PC-3 (cell line): ENCODE measurements around the gene TAF3. TPM values are rescaled to one million over a fixed set of nuclear protein-coding genes. Genes with fewer than 3 reads are reported as not detected.

Experiments
- ATAC-seq: fragments of 200-7000 bp; cut with Tn5 transposase; 2 replicates; pipeline ENCODE4 v1.9.1; 2020; ENCODE audit warnings: mild to moderate bottlenecking, moderate library complexity
- BruUV-seq: library from RNA; stranded (reverse); fragments of 400-500 nt; replicated peaks from 2 replicates; lab custom pipeline; 2021; lab: Mats Ljungman, UMichigan
- CTCF ChIA-PET: fragments of 300-600 bp; sonication (Branson Sonifier 250); formaldehyde crosslinking; loops from one replicate; lab custom pipeline; 2022; ENCODE audit warnings: antibody characterized with exemption; lab: Charles Lee
- POLR2A ChIA-PET: fragments of 300-600 bp; sonication (Branson Sonifier 250); formaldehyde crosslinking; loops from one replicate; lab custom pipeline; 2022; ENCODE audit warnings: antibody characterized with exemption; ENCODE audit not compliant: unreplicated experiment; lab: Charles Lee
- DNase-seq: peaks from one replicate; pipeline ENCODE4 v3.0.0-alpha.2; 2015
- H2AFZ ChIP-seq: fragments of 300-600 bp; sonication (generic); 2 replicates; pipeline ENCODE4 v1.6.0; 2016; ENCODE audit warnings: antibody characterized with exemption, low read length
- H3F3A ChIP-seq: fragments of 300-600 bp; sonication (generic); one replicate; pipeline ENCODE4 v1.6.0; 2017; ENCODE audit warnings: antibody characterized with exemption, low read length, control low read depth, mild to moderate bottlenecking; ENCODE audit not compliant: unreplicated experiment
- H3K27ac ChIP-seq: fragments of 300-600 bp; sonication (generic); 2 replicates; pipeline ENCODE4 v1.5.1; 2016; ENCODE audit warnings: mild to moderate bottlenecking, low read length
- H3K27me3 ChIP-seq: fragments of 300-600 bp; sonication (generic); 2 replicates; pipeline ENCODE4 v1.6.1; 2016; ENCODE audit warnings: low read length, mixed read lengths
- H3K36me3 ChIP-seq: fragments of 300-600 bp; sonication (generic); 2 replicates; pipeline ENCODE4 v1.6.1; 2016; ENCODE audit warnings: low read depth, mixed run types, low read length, mixed read lengths
- H3K4me1 ChIP-seq: fragments of 300-600 bp; sonication (generic); 2 replicates; pipeline ENCODE4 v1.5.1; 2016; ENCODE audit warnings: low read length; ENCODE audit not compliant: insufficient read depth
- H3K4me2 ChIP-seq: fragments of 300-600 bp; sonication (generic); 2 replicates; pipeline ENCODE4 v1.6.0; 2016; ENCODE audit warnings: low read length
- H3K4me3 ChIP-seq: fragments of 300-600 bp; sonication (generic); 2 replicates; pipeline ENCODE4 v1.5.1; 2016; ENCODE audit warnings: mild to moderate bottlenecking, low read length, mixed read lengths
- H3K79me2 ChIP-seq: fragments of 300-600 bp; sonication (generic); 2 replicates; pipeline ENCODE4 v1.6.1; 2017; ENCODE audit warnings: low read length, mixed read lengths
- H3K9ac ChIP-seq: fragments of 300-600 bp; sonication (generic); 2 replicates; pipeline ENCODE4 v1.6.0; 2016; ENCODE audit warnings: mild to moderate bottlenecking, low read length
- H3K9me2 ChIP-seq: fragments of 300-600 bp; sonication (generic); replicated peaks from 2 replicates; pipeline ENCODE4 v1.6.1; 2016; ENCODE audit warnings: mixed run types, low read length, mixed read lengths
- H3K9me3 ChIP-seq: fragments of 300-600 bp; sonication (generic); 2 replicates; pipeline ENCODE4 v1.6.1; 2016; ENCODE audit warnings: low read length, mixed read lengths
- H4K20me1 ChIP-seq: fragments of 300-600 bp; sonication (generic); 2 replicates; pipeline ENCODE4 v1.6.1; 2016; ENCODE audit warnings: low read length, mixed read lengths
- CTCF ChIP-seq: fragments of 300-600 bp; sonication (generic); conservative IDR thresholded peaks from 2 replicates; pipeline ENCODE4 v1.5.1; 2017; ENCODE audit warnings: antibody characterized with exemption, low read depth, mild to moderate bottlenecking, low read length
- EZH2 ChIP-seq: fragments of 300-600 bp; sonication (generic); IDR thresholded peaks from one replicate; pipeline ENCODE4 v1.6.1; 2017; ENCODE audit warnings: antibody characterized with exemption, mild to moderate bottlenecking, low read length; ENCODE audit not compliant: unreplicated experiment
- EZH2phosphoT487 ChIP-seq: fragments of 300-600 bp; sonication (generic); IDR thresholded peaks from 2 replicates; pipeline ENCODE4 v1.6.1; 2018; ENCODE audit warnings: mild to moderate bottlenecking, antibody characterized with exemption, low read length, borderline replicate concordance
- intact Hi-C: fragments of 100-400 bp; cut with micrococcal nuclease; formaldehyde crosslinking; loops from 2 replicates; pipeline ENCODE4 v1.9.0; 2023
- total RNA-seq: library from RNA; depleted of rRNA; stranded (reverse); fragments of >200 nt; gene quantifications from 2 replicates; pipeline ENCODE4 v1.2.3, GENCODE V29; 2014

TAF3 gene
- total RNA-seq, 1 experiment from 2014 or later: 2.0 TPM

GRCh38 chr10:7794251-7795026, 23.9 kb upstream of the TAF3 start:
- H4K20me1 ChIP-seq: peaks cover 37% of the 10 kb centered on the region
- intact Hi-C loops: no loop called here
- CTCF ChIA-PET: no interaction called here

GRCh38 chr10:7795605-7796004, 22.7 kb upstream of the TAF3 start:
- ChIA-PET POLR2A (no interaction called here), CTCF (no interaction called here)
- no peak overlapping the region for H3K27ac ChIP-seq
- no TSS peak for BruUV-seq
- peaks cover 19% of the 10 kb centered on the region for H3K4me1 ChIP-seq
- no peak for TF ChIP-seq EZH2
- TF ChIP-seq CTCF: no peak
- no peak for TF ChIP-seq EZH2phosphoT487
- no peaks in the 10 kb centered on the region for H3K9me3 ChIP-seq
- H3K36me3 ChIP-seq: peaks cover 10% of the 10 kb centered on the region
- no peaks in the 10 kb centered on the region for H3F3A ChIP-seq
- H2AFZ ChIP-seq: no peak overlapping the region
- H3K27me3 ChIP-seq: no peaks in the 10 kb centered on the region
- H4K20me1 ChIP-seq: peaks cover 28% of the 10 kb centered on the region; the same call in 1 of the 2 replicates
- no peak overlapping the region for H3K4me2 ChIP-seq
- H3K79me2 ChIP-seq: peaks cover 57% of the 10 kb centered on the region
- H3K9ac ChIP-seq: no peak overlapping the region
- DNase-seq (no peak), ATAC-seq (no peak)
- no peak overlapping the region for H3K4me3 ChIP-seq
- intact Hi-C loops: no loop called here
- H3K9me2 ChIP-seq: no peaks in the 10 kb centered on the region

More at GRCh38 chr10:7794251-7795026, 23.9 kb upstream of the TAF3 start:
- Histone ChIP-seq H3K27me3 (no peaks in the 10 kb centered on the region), H3K9ac (no peak overlapping the region), H3K9me2 (no peaks in the 10 kb centered on the region), H2AFZ (no peak overlapping the region), H3K4me1 (peaks cover 26% of the 10 kb centered on the region), H3K4me3 (no peak overlapping the region), H3K9me3 (no peaks in the 10 kb centered on the region), H3K4me2 (no peak overlapping the region), H3K79me2 (peaks cover 69% of the 10 kb centered on the region), H3F3A (no peaks in the 10 kb centered on the region), H3K27ac (no peak overlapping the region), H3K36me3 (peaks cover 3% of the 10 kb centered on the region)
- POLR2A ChIA-PET: no interaction called here
- BruUV-seq: no TSS peak
- DNase-seq (no peak), ATAC-seq (no peak)
- TF ChIP-seq EZH2phosphoT487 (no peak), EZH2 (no peak), CTCF (no peak)

GRCh38 chr10:7797582-7797981, 20.7 kb upstream of the TAF3 start:
- BruUV-seq: no TSS peak
- POLR2A ChIA-PET: no interaction called here
- CTCF ChIA-PET: interaction anchor here (0.6 kb wide), 1 partner anchor 118 kb away, joined by 4 read pairs; no protein-coding TSS in a partner anchor

More at GRCh38 chr10:7797582-7797981, 20.7 kb upstream of the TAF3 start:
- peaks cover 15% of the 10 kb centered on the region for H3K4me1 ChIP-seq
- no peak overlapping the region for H2AFZ ChIP-seq
- intact Hi-C loops: no loop called here
- H3K27ac ChIP-seq: 0 out of 2 replicates have a peak overlapping the region, but pooled peaks have one; percentile 25
- no peak overlapping the region for H3K4me2 ChIP-seq
- H3K36me3 ChIP-seq: peaks cover 24% of the 10 kb centered on the region
- H3K9ac ChIP-seq: no peak overlapping the region
- DNase-seq: peak; percentile 44
- H3K9me2 ChIP-seq: no peaks in the 10 kb centered on the region
- ATAC-seq: peak; percentile 82
- H3F3A ChIP-seq: no peaks in the 10 kb centered on the region
- H3K4me3 ChIP-seq: no peak overlapping the region
- TF ChIP-seq EZH2phosphoT487: no peak
- TF ChIP-seq CTCF: no peak
- no peak for TF ChIP-seq EZH2
- H3K27me3 ChIP-seq: no peaks in the 10 kb centered on the region
- peaks cover 25% of the 10 kb centered on the region; the same call in 1 of the 2 replicates for H4K20me1 ChIP-seq
- no peaks in the 10 kb centered on the region for H3K9me3 ChIP-seq
- H3K79me2 ChIP-seq: peaks cover 37% of the 10 kb centered on the region
